MM.1S (cell line): ENCODE data around the gene TRPV5.

Experiments
- DNase-seq: peaks from one replicate; pipeline ENCODE4 v3.0.0-alpha.2; 2015
- H2AFZ ChIP-seq: fragments of 300-600 bp; sonication (generic); 2 replicates; pipeline ENCODE4 v1.6.0; 2016; ENCODE audit warnings: antibody characterized with exemption, low read length
- H3F3A ChIP-seq: fragments of 300-600 bp; sonication (generic); 2 replicates; pipeline ENCODE4 v1.6.1; 2016; ENCODE audit warnings: mild to moderate bottlenecking, antibody characterized with exemption, low read length, moderate library complexity, mixed read lengths; ENCODE audit not compliant: insufficient read depth
- H3K27ac ChIP-seq: fragments of 300-600 bp; sonication (generic); 2 replicates; pipeline ENCODE4 v1.5.1; 2016; ENCODE audit warnings: mild to moderate bottlenecking, low read length
- H3K27me3 ChIP-seq: fragments of 300-600 bp; sonication (generic); replicated peaks from 2 replicates; pipeline ENCODE4 v1.6.0; 2016; ENCODE audit warnings: low read length; ENCODE audit not compliant: insufficient read depth
- H3K36me3 ChIP-seq: fragments of 300-600 bp; sonication (generic); replicated peaks from 2 replicates; pipeline ENCODE4 v1.6.1; 2016; ENCODE audit warnings: mild to moderate bottlenecking, low read length, mixed read lengths; ENCODE audit not compliant: insufficient read depth
- H3K4me1 ChIP-seq: fragments of 300-600 bp; sonication (generic); 2 replicates; pipeline ENCODE4 v1.6.1; 2016; ENCODE audit warnings: low read length, mixed read lengths
- H3K4me2 ChIP-seq: fragments of 300-600 bp; sonication (generic); 2 replicates; pipeline ENCODE4 v1.6.0; 2016; ENCODE audit warnings: low read depth, low read length
- H3K4me3 ChIP-seq: fragments of 300-600 bp; sonication (generic); 2 replicates; pipeline ENCODE4 v1.5.1; 2016; ENCODE audit warnings: low read length, mixed read lengths
- H3K79me2 ChIP-seq: fragments of 300-600 bp; sonication (generic); 2 replicates; pipeline ENCODE4 v1.6.1; 2016; ENCODE audit warnings: mixed run types, low read length, mixed read lengths
- H3K9ac ChIP-seq: fragments of 300-600 bp; sonication (generic); 2 replicates; pipeline ENCODE4 v1.6.1; 2016; ENCODE audit warnings: low read length, mixed read lengths
- H3K9me2 ChIP-seq: fragments of 300-600 bp; sonication (generic); replicated peaks from 2 replicates; pipeline ENCODE4 v1.6.1; 2016; ENCODE audit warnings: mild to moderate bottlenecking, low read length, mixed read lengths; ENCODE audit not compliant: insufficient read depth
- H3K9me3 ChIP-seq: fragments of 300-600 bp; sonication (generic); replicated peaks from 2 replicates; pipeline ENCODE4 v1.6.1; 2016; ENCODE audit warnings: mild to moderate bottlenecking, low read length, mixed read lengths; ENCODE audit not compliant: insufficient read depth
- H4K20me1 ChIP-seq: fragments of 300-600 bp; sonication (generic); 2 replicates; pipeline ENCODE4 v1.6.1; 2016; ENCODE audit warnings: mild to moderate bottlenecking, low read length, moderate library complexity, mixed read lengths; ENCODE audit not compliant: insufficient read depth
- EZH2 ChIP-seq: fragments of 300-600 bp; sonication (generic); optimal IDR thresholded peaks from 2 replicates; pipeline ENCODE3; 2017; ENCODE audit warnings: low read depth, mild to moderate bottlenecking, antibody characterized with exemption, low read length, mixed read lengths
- EZH2phosphoT487 ChIP-seq: fragments of 300-600 bp; sonication (generic); IDR thresholded peaks from 2 replicates; pipeline ENCODE4 v1.6.1; 2018; ENCODE audit warnings: antibody characterized with exemption, low read length
- TF ChIP-seq, protein P1 (sequence below): fragments of 300-600 bp; sonication (generic); IDR thresholded peaks from 2 replicates; pipeline ENCODE4 v1.5.1; 2016; ENCODE audit warnings: antibody characterized with exemption, low read length, mixed read lengths

The TRPV5 gene

DNA sequence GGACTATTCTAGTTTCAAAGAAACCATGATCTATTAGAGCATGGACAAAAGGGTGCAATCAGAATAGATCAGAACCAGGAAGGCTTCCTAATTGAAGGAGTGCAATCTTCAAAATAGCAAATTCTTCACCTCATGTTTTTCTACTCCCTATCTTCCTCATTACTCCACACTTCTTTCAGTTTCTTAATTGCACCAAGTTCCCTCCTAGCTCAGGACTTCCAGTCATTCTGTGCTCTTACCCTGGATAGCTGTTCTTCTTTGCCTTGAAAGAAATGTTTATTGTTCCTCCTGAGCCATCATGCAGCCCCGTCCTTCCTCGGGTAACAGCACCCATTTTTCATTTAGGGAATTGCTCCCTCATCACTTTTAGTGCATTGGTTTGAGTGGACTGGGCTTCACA, 23.1 kb downstream of the TRPV5 start:
- Histone ChIP-seq H3K4me2 (no peak overlapping the region), H3K36me3 (no peaks in the 10 kb centered on the region), H3K4me1 (0 out of 2 replicates have a peak, but pooled peaks cover 8% of the 10 kb centered on the region), H2AFZ (no peak overlapping the region), H4K20me1 (no peaks in the 10 kb centered on the region), H3K9ac (no peak overlapping the region), H3K9me2 (no peaks in the 10 kb centered on the region), H3K27me3 (no peaks in the 10 kb centered on the region), H3K79me2 (no peaks in the 10 kb centered on the region), H3K9me3 (no peaks in the 10 kb centered on the region), H3K4me3 (no peak overlapping the region), H3F3A (no peaks in the 10 kb centered on the region), H3K27ac (no peak overlapping the region)
- TF ChIP-seq, protein P1, sequence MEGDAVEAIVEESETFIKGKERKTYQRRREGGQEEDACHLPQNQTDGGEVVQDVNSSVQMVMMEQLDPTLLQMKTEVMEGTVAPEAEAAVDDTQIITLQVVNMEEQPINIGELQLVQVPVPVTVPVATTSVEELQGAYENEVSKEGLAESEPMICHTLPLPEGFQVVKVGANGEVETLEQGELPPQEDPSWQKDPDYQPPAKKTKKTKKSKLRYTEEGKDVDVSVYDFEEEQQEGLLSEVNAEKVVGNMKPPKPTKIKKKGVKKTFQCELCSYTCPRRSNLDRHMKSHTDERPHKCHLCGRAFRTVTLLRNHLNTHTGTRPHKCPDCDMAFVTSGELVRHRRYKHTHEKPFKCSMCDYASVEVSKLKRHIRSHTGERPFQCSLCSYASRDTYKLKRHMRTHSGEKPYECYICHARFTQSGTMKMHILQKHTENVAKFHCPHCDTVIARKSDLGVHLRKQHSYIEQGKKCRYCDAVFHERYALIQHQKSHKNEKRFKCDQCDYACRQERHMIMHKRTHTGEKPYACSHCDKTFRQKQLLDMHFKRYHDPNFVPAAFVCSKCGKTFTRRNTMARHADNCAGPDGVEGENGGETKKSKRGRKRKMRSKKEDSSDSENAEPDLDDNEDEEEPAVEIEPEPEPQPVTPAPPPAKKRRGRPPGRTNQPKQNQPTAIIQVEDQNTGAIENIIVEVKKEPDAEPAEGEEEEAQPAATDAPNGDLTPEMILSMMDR = no peak
- TF ChIP-seq EZH2phosphoT487 (no peak), EZH2 (no peak)
- DNase-seq = no peak

DNA sequence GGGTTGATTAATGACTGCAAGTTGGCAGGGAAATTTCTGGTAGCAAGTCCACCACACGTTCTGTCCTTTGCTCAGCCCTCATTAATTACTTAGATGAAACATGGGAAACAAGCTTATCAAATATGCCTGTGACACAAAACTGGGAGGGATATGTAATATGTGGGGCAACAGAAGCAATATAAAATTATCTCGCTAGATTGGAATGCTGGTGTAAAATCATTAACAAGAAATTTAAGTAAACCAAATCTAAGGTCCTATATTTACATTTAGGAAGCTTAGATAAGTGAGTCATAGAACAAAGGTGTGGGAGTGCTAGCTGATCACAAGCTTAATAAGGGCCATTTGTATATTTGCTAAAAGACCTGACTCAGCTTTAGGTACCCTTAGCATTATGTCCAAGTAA, 23.5 kb downstream of the TRPV5 start:
- DNase-seq = no peak
- H3K9me3 ChIP-seq = no peaks in the 10 kb centered on the region
- H3K79me2 ChIP-seq = no peaks in the 10 kb centered on the region
- no peaks in the 10 kb centered on the region for H4K20me1 ChIP-seq
- H3F3A ChIP-seq = no peaks in the 10 kb centered on the region
- H3K4me2 ChIP-seq = no peak overlapping the region
- H3K27ac ChIP-seq = no peak overlapping the region
- no peaks in the 10 kb centered on the region for H3K9me2 ChIP-seq
- TF ChIP-seq, protein P1 = no peak
- TF ChIP-seq EZH2 (no peak), EZH2phosphoT487 (no peak)
- H3K4me1 ChIP-seq = 0 out of 2 replicates have a peak, but pooled peaks cover 8% of the 10 kb centered on the region
- no peaks in the 10 kb centered on the region for H3K36me3 ChIP-seq
- H2AFZ ChIP-seq = no peak overlapping the region
- H3K27me3 ChIP-seq = no peaks in the 10 kb centered on the region
- no peak overlapping the region for H3K4me3 ChIP-seq
- H3K9ac ChIP-seq = no peak overlapping the region

DNA sequence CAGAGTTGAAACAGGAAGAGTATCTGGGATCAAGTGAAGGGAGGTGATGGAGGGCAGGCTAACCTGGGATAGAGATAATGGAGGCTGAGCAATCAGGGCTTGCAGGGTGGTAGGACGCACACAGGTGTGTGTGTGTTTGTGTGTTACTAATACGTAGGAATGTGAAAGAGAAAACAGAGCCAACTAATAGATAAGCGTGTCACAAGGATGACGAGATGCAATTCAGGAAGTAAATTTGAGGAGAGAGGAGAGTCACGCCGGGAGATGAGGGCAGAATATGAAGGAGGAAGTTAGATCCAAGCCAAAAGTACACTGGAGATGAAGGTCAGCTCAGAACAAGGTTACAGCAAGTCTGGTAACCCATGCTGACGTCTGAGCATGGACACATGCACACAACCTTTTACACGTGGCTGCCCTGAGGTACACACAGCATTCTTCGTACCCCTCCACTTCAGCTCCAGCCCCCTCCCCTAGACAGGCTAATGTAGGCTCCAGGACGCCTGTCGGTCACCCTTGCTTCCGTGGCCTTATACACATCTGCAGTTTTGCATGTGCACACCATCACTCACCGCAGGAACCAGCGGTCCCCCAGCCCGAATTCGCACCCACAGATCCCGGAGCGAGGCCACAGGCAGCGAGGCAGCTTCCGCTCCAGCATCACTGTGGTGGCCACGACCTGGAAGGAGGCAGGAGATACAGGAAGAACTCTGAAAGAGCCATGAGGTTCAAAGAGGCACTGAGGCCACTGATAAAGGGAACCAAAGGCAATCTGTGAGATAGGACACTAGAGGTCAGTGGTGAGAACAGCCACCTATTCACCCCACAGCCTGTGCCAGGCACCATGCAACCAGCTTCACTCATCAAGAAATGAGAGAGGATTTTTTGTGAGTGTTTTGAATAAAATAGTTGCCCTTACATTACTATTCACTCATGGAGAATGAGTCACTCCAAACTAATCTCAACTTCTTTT, 24.3 kb downstream of the TRPV5 start:
- Histone ChIP-seq H3K4me2 (no peak overlapping the region), H3K9ac (no peak overlapping the region), H3K9me3 (no peaks in the 10 kb centered on the region), H3K36me3 (no peaks in the 10 kb centered on the region), H3K4me1 (0 out of 2 replicates have a peak, but pooled peaks cover 8% of the 10 kb centered on the region), H4K20me1 (no peaks in the 10 kb centered on the region), H3K9me2 (no peaks in the 10 kb centered on the region), H3K79me2 (no peaks in the 10 kb centered on the region), H3F3A (no peaks in the 10 kb centered on the region), H3K4me3 (no peak overlapping the region), H3K27me3 (no peaks in the 10 kb centered on the region), H2AFZ (peak overlapping the region; percentile 39; the same call in 1 of the 2 replicates), H3K27ac (no peak overlapping the region)
- TF ChIP-seq EZH2 = no peak
- TF ChIP-seq, protein P1 = peak; percentile 82
- no peak for TF ChIP-seq EZH2phosphoT487
- DNase-seq = peak; percentile 57
